GM21723 (cell line): ENCODE data around the gene GPR42.
"Not testable (repeated sequence)": the region's sequence is repeated elsewhere in the genome, so short reads cannot be mapped to it uniquely, and the experiment has no call there.

Experiments used
- ATAC-seq: cut with Tn5 transposase; IDR thresholded peaks from one replicate; pipeline ENCODE4 v1.9.1; 2021; ENCODE audit warnings: mild to moderate bottlenecking, moderate library complexity; ENCODE audit not compliant: unreplicated experiment

Gene GPR42

GRCh38 chr19:35362261-35363000 lies 8.4 kb upstream of the GPR42 start:
- ATAC-seq, result no peak

GRCh38 chr19:35363001-35363590 lies 7.8 kb upstream of the GPR42 start:
- ATAC-seq, result no peak

DNA sequence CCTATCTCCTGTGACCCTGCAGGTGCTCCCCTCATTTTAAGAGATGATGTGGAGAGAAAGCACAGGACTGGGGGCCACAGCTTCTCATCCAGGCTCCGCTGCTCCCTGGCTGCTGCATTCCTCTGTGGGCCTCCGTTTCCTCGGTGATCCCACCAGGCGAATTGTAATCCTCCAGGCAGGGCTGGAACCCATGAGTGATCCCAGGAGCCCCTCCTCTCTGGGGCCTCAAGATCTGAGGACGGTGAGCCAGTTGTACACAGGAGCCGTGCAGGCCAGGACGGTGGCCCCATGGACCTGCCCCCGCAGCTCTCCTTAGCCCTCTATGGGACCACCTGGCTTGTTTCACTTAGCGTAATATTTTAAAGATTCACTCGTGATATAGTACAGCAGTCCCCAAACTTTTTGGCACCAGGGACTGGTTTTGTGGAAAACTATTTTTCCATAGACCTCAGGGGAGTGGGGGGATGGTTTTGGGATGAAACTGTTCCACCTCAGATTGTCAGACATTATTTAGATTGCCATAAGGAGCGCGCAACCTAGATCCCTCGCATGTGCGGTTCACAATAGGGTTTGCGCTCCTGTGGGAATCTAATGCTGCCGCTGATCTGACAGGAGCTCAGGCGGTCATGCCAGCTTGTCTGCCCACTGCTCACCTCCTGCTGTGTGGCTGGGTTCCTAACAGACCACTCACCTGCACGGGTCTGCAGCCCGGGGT lies 7.0 kb upstream of the GPR42 start:
- no peak for ATAC-seq

GRCh38 chr19:35365303-35365702 lies 5.6 kb upstream of the GPR42 start:
- ATAC-seq, result no peak

DNA sequence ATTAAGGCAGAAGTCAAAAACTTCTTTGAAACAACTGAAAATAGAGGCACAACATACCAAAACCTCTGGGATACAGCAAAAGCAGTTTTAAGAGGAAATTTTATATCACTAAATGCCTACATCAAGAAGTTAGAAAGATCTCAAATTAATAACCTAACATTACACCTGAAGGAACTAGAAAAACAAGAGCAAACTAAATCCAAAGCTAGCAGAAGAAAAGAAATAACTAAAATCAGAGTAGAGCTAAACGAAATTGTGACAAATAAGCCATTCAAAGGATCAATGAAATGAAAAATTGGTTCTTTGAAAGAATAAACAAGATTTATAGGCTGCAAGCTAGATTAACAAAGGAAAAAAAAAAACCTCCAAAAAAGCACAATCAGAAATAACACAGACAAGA lies 2.5 kb upstream of the GPR42 start:
- ATAC-seq, result no peak

GRCh38 chr19:35369522-35369921 lies 1.3 kb upstream of the GPR42 start:
- ATAC-seq, result no peak

- no peak for ATAC-seq
These were observed 2.6 kb downstream of the GPR42 start for GRCh38 chr19:35373492-35373891.

- ATAC-seq, result not testable (repeated sequence)
These were observed 3.2 kb downstream of the GPR42 start for GRCh38 chr19:35374031-35374430.

DNA sequence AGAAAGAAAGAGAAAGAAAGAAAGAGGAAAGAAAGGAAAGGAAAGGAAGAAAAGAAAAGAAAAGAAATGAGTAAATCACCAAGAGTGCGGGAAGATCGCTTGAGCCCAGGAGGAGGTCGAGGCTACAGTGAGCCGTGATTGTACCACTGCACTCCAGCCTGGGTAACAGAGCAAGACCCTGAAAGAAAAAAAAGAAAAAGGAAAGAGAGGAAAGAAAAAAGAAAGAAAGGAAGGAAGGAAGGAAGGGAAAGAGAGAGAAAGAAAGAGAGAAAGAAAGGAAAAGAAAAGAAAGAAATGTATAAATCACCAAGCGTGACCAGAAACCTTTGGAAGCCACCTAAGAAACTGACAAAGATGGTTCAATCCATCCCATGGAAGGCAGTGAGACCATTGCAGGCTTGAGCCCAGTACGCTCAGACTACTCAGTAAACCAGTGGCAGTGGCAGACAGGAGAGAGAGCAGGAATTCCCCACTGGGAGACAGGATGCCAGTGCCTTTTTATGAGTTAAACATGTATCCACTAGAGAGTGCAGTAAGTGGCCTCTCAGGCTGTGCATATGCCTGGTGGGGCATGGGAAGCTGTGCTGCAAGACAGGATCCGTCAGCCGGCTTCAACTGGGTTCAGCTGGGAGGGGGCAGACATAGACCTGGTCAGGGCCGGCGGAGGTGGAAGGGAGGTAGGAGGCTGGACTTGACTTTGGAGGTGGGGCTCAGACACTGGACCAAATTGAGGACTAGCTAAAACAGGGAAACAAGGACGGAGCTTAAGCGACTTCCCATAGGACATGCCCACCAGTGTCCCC lies 4.8 kb downstream of the GPR42 start:
- ATAC-seq, result no peak

DNA sequence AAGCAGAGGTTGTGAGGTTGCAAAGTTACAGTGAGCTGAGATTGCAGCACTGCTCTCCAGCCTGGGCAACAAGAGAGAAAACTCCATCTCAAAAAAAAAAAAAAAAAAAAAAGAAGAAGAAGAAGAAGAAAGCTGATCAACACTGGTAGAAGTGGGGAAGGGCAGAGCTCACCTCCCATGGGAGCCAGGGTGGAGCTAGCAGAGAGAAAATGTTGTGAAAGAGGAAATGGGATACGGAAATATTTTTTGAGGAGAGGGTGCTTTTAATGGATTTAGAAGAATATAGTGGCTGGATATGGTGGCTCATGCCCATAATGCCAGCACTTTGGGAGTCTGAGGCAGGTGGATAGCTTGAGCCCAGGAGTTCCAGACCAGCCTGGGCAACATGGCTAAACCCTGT lies 6.8 kb downstream of the GPR42 start:
- no peak for ATAC-seq

DNA sequence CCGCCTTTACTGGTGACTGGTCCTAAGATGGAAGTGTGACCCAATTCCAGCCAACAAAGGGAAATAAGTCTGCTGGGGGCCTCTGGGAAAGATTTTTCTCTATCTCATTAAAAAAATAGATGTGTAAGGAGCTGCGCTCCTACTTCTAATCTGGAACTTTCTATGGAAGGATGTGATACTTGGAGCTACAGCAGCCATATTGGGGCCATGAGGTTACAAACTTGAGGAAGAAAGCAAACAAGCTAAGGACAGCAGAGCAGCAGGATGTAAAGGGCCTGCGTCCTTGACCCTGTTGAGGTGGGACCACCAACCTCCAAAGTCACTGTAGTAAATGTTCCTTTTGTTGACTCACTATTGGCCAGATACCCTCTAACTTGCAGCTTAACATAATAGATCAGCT lies 7.5 kb downstream of the GPR42 start:
- ATAC-seq, result no peak

DNA sequence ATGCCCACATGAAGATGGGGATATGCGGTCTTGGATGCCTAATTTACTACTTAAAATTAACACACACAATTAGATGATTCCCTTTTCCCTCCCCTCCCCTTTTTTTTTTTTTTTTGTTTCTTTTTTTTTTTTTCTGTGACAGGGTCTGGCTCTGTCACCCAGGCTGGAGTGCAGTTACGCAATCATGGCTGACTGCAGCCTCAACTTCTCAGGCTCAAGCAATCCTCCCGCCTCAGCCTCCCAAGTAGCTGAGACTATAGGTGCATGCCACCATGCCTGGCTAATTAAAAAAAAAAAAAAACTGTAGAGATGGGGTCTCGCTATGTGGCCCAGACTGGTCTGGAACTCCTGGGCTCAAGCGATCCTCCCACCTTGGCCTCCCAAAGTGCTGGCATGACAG lies 8.7 kb downstream of the GPR42 start:
- ATAC-seq, result not testable (repeated sequence)

GRCh38 chr19:35379992-35380391 lies 9.1 kb downstream of the GPR42 start:
- ATAC-seq, result no peak

GRCh38 chr19:35380450-35381124 lies 9.7 kb downstream of the GPR42 start:
- ATAC-seq, result no peak

- no peak for ATAC-seq
These were observed 10.4 kb downstream of the GPR42 start for GRCh38 chr19:35381318-35381717.

DNA sequence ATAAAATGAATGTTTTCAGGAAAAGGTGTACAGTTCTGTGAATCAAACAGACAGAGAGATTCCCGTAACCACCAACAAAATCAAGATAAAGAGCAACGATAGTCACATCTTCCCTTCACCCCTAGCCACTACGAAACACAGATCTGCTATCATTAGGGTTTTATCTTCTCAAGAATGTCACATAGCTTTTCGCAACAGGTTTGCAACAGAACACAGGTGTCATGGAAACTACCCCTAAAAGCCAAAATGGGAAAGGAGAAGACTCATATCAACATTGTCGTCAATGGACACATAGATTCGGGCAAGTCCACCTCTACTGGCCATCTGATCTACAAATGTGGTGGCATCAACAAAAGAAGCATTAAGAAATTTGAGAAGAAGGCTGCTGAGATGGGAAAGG lies 11.1 kb downstream of the GPR42 start:
- ATAC-seq, result no peak

GRCh38 chr19:35383536-35383935 lies 12.7 kb downstream of the GPR42 start:
- no peak for ATAC-seq

- ATAC-seq, result no peak
These were observed 17.6 kb downstream of the GPR42 start for GRCh38 chr19:35388277-35389054.

DNA sequence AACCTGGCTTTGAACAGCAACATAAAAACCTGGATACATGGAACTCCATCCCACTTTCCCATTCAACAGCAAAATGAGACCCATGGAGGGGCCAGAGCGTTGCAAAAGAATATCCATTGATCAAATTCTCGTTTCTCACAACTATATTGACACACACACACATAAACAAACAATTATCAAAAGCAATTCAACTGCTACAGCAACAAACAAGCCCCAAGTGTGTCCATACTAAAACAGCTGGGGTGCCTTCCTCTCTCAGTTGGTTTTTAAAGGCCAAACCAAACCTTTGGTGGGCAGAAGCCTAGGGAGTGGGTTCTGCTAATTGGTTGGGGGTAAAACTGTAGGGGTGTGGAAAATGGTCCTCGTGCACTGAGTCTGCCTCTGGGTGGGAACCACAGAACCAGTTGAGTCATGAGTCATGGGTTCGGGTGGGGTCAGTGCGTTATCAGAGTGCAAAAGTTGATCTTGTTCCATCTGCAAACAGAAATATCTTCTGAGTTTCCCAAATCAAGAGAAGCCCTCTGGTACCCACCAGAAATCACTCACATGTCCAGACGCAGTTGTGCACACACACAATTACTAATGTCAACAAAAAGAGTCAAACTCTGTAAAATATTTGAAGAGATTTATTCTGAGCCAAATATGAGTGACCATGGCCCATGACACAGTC lies 18.5 kb downstream of the GPR42 start:
- no peak for ATAC-seq
